HCT116 (cell line): ENCODE measurements around the gene VASH1. TPM values are rescaled to one million over a fixed set of nuclear protein-coding genes. Genes with fewer than 3 reads are reported as not detected.

Experiments
- ATAC-seq: fragments of 200-7000 bp; cut with Tn5 transposase; 2 replicates; pipeline ENCODE4 v1.9.1; 2020; ENCODE audit warnings: mild to moderate bottlenecking, moderate library complexity
- BruUV-seq: library from RNA; stranded (reverse); fragments of 400-500 nt; replicated peaks from 2 replicates; lab custom pipeline; 2021; lab: Mats Ljungman, UMichigan
- CTCF ChIA-PET: fragments of 300-600 bp; sonication (Branson Sonifier 250); formaldehyde crosslinking; loops from one replicate; lab custom pipeline; 2021; ENCODE audit warnings: antibody characterized with exemption; lab: Charles Lee
- POLR2A ChIA-PET: fragments of 300-600, 350-600 bp; sonication (Branson Sonifier 250); formaldehyde crosslinking; loops from one replicate; lab custom pipeline; 2021; ENCODE audit warnings: antibody characterized with exemption; lab: Charles Lee
- RAD21 ChIA-PET, 2 experiments: fragments of 300-600 bp; sonication (Branson Sonifier 250); formaldehyde crosslinking; loops; one replicate each; lab custom pipeline; 2023; ENCODE audit warnings: low total read pairs in 2 of 2; ENCODE audit not compliant: uncharacterized antibody in 2 of 2, unreplicated experiment in 2 of 2, low non-redundant PET in 1 of 2; lab: Charles Lee
- DNase-seq: peaks from one replicate; pipeline ENCODE4 v3.0.0-alpha.2; 2010; ENCODE audit warnings: low read depth, low spot score
- H2AFZ ChIP-seq: fragments of 200-600 bp; shearing (Covaris generic), sonication (generic); 2 replicates; pipeline ENCODE4 v1.6.1; 2017; ENCODE audit warnings: low read depth, mixed run types, mixed read lengths, antibody characterized with exemption, low read length; ENCODE audit not compliant: poor library complexity, severe bottlenecking
- H3K27ac ChIP-seq: 2 replicates; pipeline ENCODE4 v1.5.1; 2012; ENCODE audit warnings: low read depth, low read length
- H3K27me3 ChIP-seq: fragments of 200-600 bp; sonication (generic); 2 replicates; pipeline ENCODE4 v1.6.1; 2016; ENCODE audit warnings: mixed run types, low read length, mixed read lengths; ENCODE audit not compliant: insufficient read depth
- H3K36me3 ChIP-seq, 2 experiments: fragments of 200-500 bp in 1 of 2; fragments of 200-600 bp in 1 of 2; sonication (Bioruptor generic) in 1 of 2; sonication (generic) in 1 of 2; 2 replicates each; pipeline versions ENCODE4 v1.5.1 to v1.6.1; 2014 to 2016; ENCODE audit warnings: low read length in 2 of 2, inconsistent platforms in 1 of 2, mixed read lengths in 1 of 2, mixed run types in 1 of 2; ENCODE audit not compliant: insufficient read depth in 2 of 2, control insufficient read depth in 1 of 2
- H3K4me1 ChIP-seq, 2 experiments: fragments of 200-600 bp in 1 of 2; sonication (generic) in 1 of 2; 2 replicates each; pipeline versions ENCODE4 v1.5.1 to v1.6.1; 2012 to 2017; ENCODE audit warnings: low read length in 2 of 2, inconsistent platforms in 1 of 2, mild to moderate bottlenecking in 1 of 2, mixed read lengths in 1 of 2, mixed run types in 1 of 2, moderate library complexity in 1 of 2; ENCODE audit not compliant: insufficient read depth in 2 of 2, control insufficient read depth in 1 of 2
- H3K4me2 ChIP-seq: fragments of 200-600 bp; sonication (generic); 2 replicates; pipeline ENCODE4 v1.6.1; 2017; ENCODE audit warnings: mixed run types, low read length, mixed read lengths
- H3K4me3 ChIP-seq, 2 experiments: fragments of 200-600 bp in 1 of 2; sonication (generic) in 1 of 2; replicated peaks in 1 of 2; 2 replicates each; pipeline ENCODE4 v1.5.1; 2011 to 2016; ENCODE audit warnings: low read length in 2 of 2, control low read depth in 1 of 2, low read depth in 1 of 2, mild to moderate bottlenecking in 1 of 2, mixed read lengths in 1 of 2, mixed run types in 1 of 2
- H3K79me2 ChIP-seq: fragments of 200-600 bp; sonication (generic); 2 replicates; pipeline ENCODE4 v1.6.1; 2017; ENCODE audit warnings: mild to moderate bottlenecking, mixed run types, low read length, moderate library complexity, mixed read lengths; ENCODE audit not compliant: insufficient read depth
- H3K9ac ChIP-seq: fragments of 200-600 bp; sonication (generic); 2 replicates; pipeline ENCODE4 v1.6.1; 2016; ENCODE audit warnings: low read length, mixed read lengths
- H3K9me2 ChIP-seq: fragments of 200-600 bp; sonication (generic), shearing (Covaris generic); 2 replicates; pipeline ENCODE4 v1.6.1; 2017; ENCODE audit warnings: mixed run types, mild to moderate bottlenecking, moderate library complexity; ENCODE audit not compliant: insufficient read depth
- H3K9me3 ChIP-seq, 2 experiments: fragments of 200-500 bp in 1 of 2; fragments of 200-600 bp in 1 of 2; sonication (Bioruptor generic) in 1 of 2; sonication (generic) in 1 of 2; 2 replicates each; pipeline ENCODE4 v1.6.1; 2014 to 2017; ENCODE audit warnings: low read length in 2 of 2, mixed read lengths in 2 of 2, inconsistent platforms in 1 of 2, low read depth in 1 of 2, mild to moderate bottlenecking in 1 of 2, mixed run types in 1 of 2, moderate library complexity in 1 of 2; ENCODE audit not compliant: control insufficient read depth in 1 of 2, insufficient read depth in 1 of 2
- H4K20me1 ChIP-seq: fragments of 200-600 bp; sonication (generic), shearing (Covaris generic); 2 replicates; pipeline ENCODE4 v1.6.1; 2017; ENCODE audit warnings: mixed run types, mild to moderate bottlenecking, moderate library complexity; ENCODE audit not compliant: insufficient read depth
- CBX3 ChIP-seq: IDR thresholded peaks from 2 replicates; pipeline ENCODE4 v1.6.1; 2012; ENCODE audit warnings: low read depth
- POLR2A ChIP-seq: IDR thresholded peaks from 2 replicates; pipeline ENCODE4 v1.7.0; 2011; ENCODE audit warnings: borderline replicate concordance; ENCODE audit not compliant: insufficient read depth, insufficient read length; ENCODE audit errors: extremely low read depth
- TCF7L2 ChIP-seq: IDR thresholded peaks from 2 replicates; pipeline ENCODE4 v1.7.0; 2011; ENCODE audit warnings: borderline replicate concordance, inconsistent platforms; ENCODE audit not compliant: insufficient read depth, insufficient read length; ENCODE audit errors: extremely low read depth
- ZNF274 ChIP-seq: fragments of 200-500 bp; sonication (Bioruptor generic); IDR thresholded peaks from 2 replicates; pipeline ENCODE4 v1.6.1; 2014; ENCODE audit warnings: mild to moderate bottlenecking, low read depth, low read length, inconsistent platforms
- intact Hi-C: fragments of 100-400 bp; cut with micrococcal nuclease; formaldehyde crosslinking; loops from 2 replicates; pipeline ENCODE4 v1.10.0; 2022
- total RNA-seq: library from RNA; stranded (reverse); gene quantifications from one replicate; pipeline ENCODE4 v1.2.1, GENCODE V29; 2021; ENCODE audit not compliant: unreplicated experiment

Gene VASH1
- total RNA-seq, 1 experiment from 2014 or later = 13.3 TPM

DNA sequence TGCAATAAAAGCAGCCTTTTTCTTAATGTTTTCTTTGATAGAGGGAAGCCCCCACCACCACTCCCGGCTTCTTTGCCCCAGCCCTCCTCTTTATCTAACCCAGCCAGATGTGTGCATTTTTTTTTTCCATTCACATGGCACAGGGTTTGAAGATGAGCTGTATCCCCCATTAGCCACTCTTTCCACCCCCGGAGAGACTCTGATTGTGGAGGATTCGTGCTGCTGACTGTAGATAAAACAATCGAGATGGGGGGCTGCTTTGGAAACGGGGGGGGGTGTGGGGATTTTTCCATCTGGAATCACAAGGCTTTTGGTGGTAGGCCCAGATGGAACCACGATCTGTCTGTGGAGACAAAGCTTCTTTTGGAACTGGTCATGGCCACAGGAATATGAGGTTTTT lies 46.2 kb upstream of the VASH1 start:
- no peak for TF ChIP-seq ZNF274
- TF ChIP-seq, all 23 proteins: peak for 0
- no peaks in the 10 kb centered on the region for H3K9me2 ChIP-seq
- POLR2A ChIA-PET = no interaction called here
- H3K4me1 ChIP-seq = peaks cover 1 to 3% of the 10 kb centered on the region in 2 experiments; a peak in 3 of 4 replicates
- no peaks in the 10 kb centered on the region for H4K20me1 ChIP-seq
- no peak overlapping the region for H3K9ac ChIP-seq
- no peak overlapping the region for H2AFZ ChIP-seq
- H3K79me2 ChIP-seq = no peaks in the 10 kb centered on the region
- H3K4me3 ChIP-seq = no peak overlapping the region
- H3K4me2 ChIP-seq = no peak overlapping the region
- no peaks in the 10 kb centered on the region for H3K27me3 ChIP-seq
- no peaks in the 10 kb centered on the region for H3K36me3 ChIP-seq
- no peak for DNase-seq
- ATAC-seq = no peak
- intact Hi-C loops = loop anchor here (10.0 kb wide), 1 partner anchor 350 kb away; no protein-coding TSS in a partner anchor
- RAD21 ChIA-PET = no interaction called here
- no peaks in the 10 kb centered on the region; a peak in 1 of 4 replicates for H3K9me3 ChIP-seq
- H3K27ac ChIP-seq = no peak overlapping the region
- CTCF ChIA-PET = no interaction called here
- BruUV-seq = no TSS peak

DNA sequence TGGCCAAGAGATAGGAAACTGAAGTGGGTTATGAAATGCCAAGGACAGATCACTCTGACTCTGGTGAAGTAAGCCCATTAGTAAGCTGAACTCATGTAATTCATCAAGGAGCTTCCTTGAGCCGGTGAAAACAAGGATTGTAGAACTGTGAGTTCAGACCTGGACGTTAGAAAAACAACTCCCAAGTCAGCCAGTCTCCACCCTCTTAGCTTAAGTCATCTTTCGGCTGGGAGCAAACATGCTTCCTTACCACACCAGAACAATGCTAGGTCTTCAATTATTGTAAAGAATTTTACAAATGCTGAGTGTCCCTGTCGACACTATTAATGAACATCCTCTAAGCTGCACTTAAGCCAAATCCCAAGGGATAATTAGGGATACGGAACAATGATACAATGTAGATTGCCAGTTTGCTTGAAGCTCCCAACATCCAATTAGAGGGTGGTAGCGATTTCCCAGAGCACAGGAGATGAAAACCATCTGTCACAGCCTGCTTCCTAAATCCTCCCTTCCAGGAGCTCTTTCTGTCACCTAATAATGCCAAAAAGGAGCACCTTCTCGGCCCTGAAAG lies 45.7 kb upstream of the VASH1 start:
- CTCF ChIA-PET = no interaction called here
- Histone ChIP-seq H3K9me2 (no peaks in the 10 kb centered on the region), H3K4me2 (no peak overlapping the region), H3K36me3 (no peaks in the 10 kb centered on the region), H4K20me1 (no peaks in the 10 kb centered on the region), H3K4me3 (no peak overlapping the region), H3K9ac (no peak overlapping the region), H3K9me3 (no peaks in the 10 kb centered on the region; a peak in 1 of 4 replicates), H3K27ac (no peak overlapping the region), H3K27me3 (no peaks in the 10 kb centered on the region), H2AFZ (no peak overlapping the region), H3K4me1 (peaks cover 6 to 8% of the 10 kb centered on the region in 2 experiments; a peak in 3 of 4 replicates), H3K79me2 (no peaks in the 10 kb centered on the region)
- DNase-seq (no peak), ATAC-seq (no peak)
- POLR2A ChIA-PET = no interaction called here
- no TSS peak for BruUV-seq
- TF ChIP-seq POLR2A (no peak), ZNF274 (no peak), CBX3 (no peak), TCF7L2 (no peak)
- intact Hi-C loops = loop anchor here (10.0 kb wide), 1 partner anchor 349 kb away; no protein-coding TSS in a partner anchor
- RAD21 ChIA-PET = no interaction called here
